HL-60 (cell line): ENCODE results near the gene MUL1.

Experiments used
- CTCF ChIP-seq: IDR thresholded peaks from one replicate; pipeline ENCODE4 v1.5.1; 2011; ENCODE audit warnings: low read length, control low read depth, inconsistent platforms; ENCODE audit not compliant: insufficient read depth
- GABPA ChIP-seq: IDR thresholded peaks from 2 replicates; pipeline ENCODE4 v1.6.1; 2012; ENCODE audit warnings: low read depth
- REST ChIP-seq: IDR thresholded peaks from 2 replicates; pipeline ENCODE4 v1.6.1; 2012; ENCODE audit warnings: low read depth; ENCODE audit not compliant: insufficient replicate concordance
- SPI1 ChIP-seq: IDR thresholded peaks from 2 replicates; pipeline ENCODE4 v1.6.1; 2012; ENCODE audit warnings: low read depth, mild to moderate bottlenecking, borderline replicate concordance

GRCh38 chr1:20479840-20480239 lies 28.1 kb downstream of the MUL1 start:
- TF ChIP-seq CTCF (no peak), GABPA (no peak), REST (no peak), SPI1 (no peak)
